ENCODE data around the gene PLPPR4.
"Not testable (repeated sequence)": the region's sequence is repeated elsewhere in the genome, so short reads cannot be mapped to it uniquely, and the experiment has no call there.

The PLPPR4 gene

GRCh38 chr1:99269321-99269720, 5.0 kb downstream of the PLPPR4 start:
- DNase-seq (ENCODE audit: low read depth): no peak

GRCh38 chr1:99270646-99271045, 6.4 kb downstream of the PLPPR4 start:
- no peak for DNase-seq (ENCODE audit: low read depth)

GRCh38 chr1:99271249-99271648, 7.0 kb downstream of the PLPPR4 start:
- DNase-seq (ENCODE audit: low read depth): no peak

GRCh38 chr1:99277066-99277465, 12.8 kb downstream of the PLPPR4 start:
- DNase-seq (ENCODE audit: low read depth): no peak

GRCh38 chr1:99279525-99279924, 15.2 kb downstream of the PLPPR4 start:
- DNase-seq (ENCODE audit: low read depth): no peak

GRCh38 chr1:99281105-99281504, 16.8 kb downstream of the PLPPR4 start:
- no peak for DNase-seq (ENCODE audit: low read depth)

GRCh38 chr1:99282536-99282935, 18.2 kb downstream of the PLPPR4 start:
- DNase-seq (ENCODE audit: low read depth): no peak

- DNase-seq (ENCODE audit: low read depth): not testable (repeated sequence)
Measured at GRCh38 chr1:99283521-99283920, 19.2 kb downstream of the PLPPR4 start.

GRCh38 chr1:99292886-99293285, 28.6 kb downstream of the PLPPR4 start:
- DNase-seq (ENCODE audit: low read depth): no peak

GRCh38 chr1:99297923-99298322, 33.6 kb downstream of the PLPPR4 start:
- DNase-seq (ENCODE audit: low read depth): no peak

GRCh38 chr1:99304725-99305282, 40.5 kb downstream of the PLPPR4 start:
- no peak for DNase-seq (ENCODE audit: low read depth)

- DNase-seq (ENCODE audit: low read depth): no peak
Measured at GRCh38 chr1:99305626-99306025, 41.3 kb downstream of the PLPPR4 start.

- DNase-seq (ENCODE audit: low read depth): no peak
Measured at GRCh38 chr1:99306056-99306455, 41.8 kb downstream of the PLPPR4 start.

- no peak for DNase-seq (ENCODE audit: low read depth)
Measured at GRCh38 chr1:99306644-99307043, 42.4 kb downstream of the PLPPR4 start.

GRCh38 chr1:99315305-99315704, 51.0 kb downstream of the PLPPR4 start:
- DNase-seq (ENCODE audit: low read depth): no peak

- no peak for DNase-seq (ENCODE audit: low read depth)
Measured at GRCh38 chr1:99326215-99326949, 62.1 kb downstream of the PLPPR4 start.

GRCh38 chr1:99327357-99327756, 63.1 kb downstream of the PLPPR4 start:
- DNase-seq (ENCODE audit: low read depth): no peak

- no peak for DNase-seq (ENCODE audit: low read depth)
Measured at GRCh38 chr1:99328171-99328570, 63.9 kb downstream of the PLPPR4 start.

- no peak for DNase-seq (ENCODE audit: low read depth)
Measured at GRCh38 chr1:99331083-99331482, 66.8 kb downstream of the PLPPR4 start.

- DNase-seq (ENCODE audit: low read depth): no peak
Measured at GRCh38 chr1:99331636-99332035, 67.3 kb downstream of the PLPPR4 start.

- no peak for DNase-seq (ENCODE audit: low read depth)
Measured at GRCh38 chr1:99332561-99332960, 68.3 kb downstream of the PLPPR4 start.

- no peak for DNase-seq (ENCODE audit: low read depth)
Measured at GRCh38 chr1:99334991-99335390, 70.7 kb downstream of the PLPPR4 start.

- no peak for DNase-seq (ENCODE audit: low read depth)
Measured at GRCh38 chr1:99347041-99347684, 82.9 kb downstream of the PLPPR4 start.

Data from activated T-cell treated with anti-CD3 and anti-CD28 coated beads for 1 hour (primary cell).